Epithelial cell of proximal tubule (primary cell): ENCODE measurements around the gene MTMR12. TPM values are rescaled to one million over a fixed set of nuclear protein-coding genes. Genes with fewer than 3 reads are reported as not detected.

Source experiments
- DNase-seq: peaks from one replicate; pipeline ENCODE4 v3.0.0-alpha.2; 2011; ENCODE audit warnings: low read depth
- H3K4me3 ChIP-seq: 2 replicates; pipeline ENCODE4 v1.5.1; 2011; ENCODE audit warnings: low read depth, mild to moderate bottlenecking, low read length
- total RNA-seq: library from RNA; depleted of rRNA; stranded (reverse); fragments of >200 nt; gene quantifications from 2 replicates; pipeline ENCODE4 v1.2.3, GENCODE V29; 2015
- TF ChIP-seq, protein P1 (sequence below): conservative IDR thresholded peaks from 2 replicates; pipeline ENCODE4 v1.5.1; 2012; ENCODE audit warnings: low read depth, mild to moderate bottlenecking, low read length

The MTMR12 gene
- total RNA-seq, 1 donor from 2014 or later: 19.1 TPM

DNA sequence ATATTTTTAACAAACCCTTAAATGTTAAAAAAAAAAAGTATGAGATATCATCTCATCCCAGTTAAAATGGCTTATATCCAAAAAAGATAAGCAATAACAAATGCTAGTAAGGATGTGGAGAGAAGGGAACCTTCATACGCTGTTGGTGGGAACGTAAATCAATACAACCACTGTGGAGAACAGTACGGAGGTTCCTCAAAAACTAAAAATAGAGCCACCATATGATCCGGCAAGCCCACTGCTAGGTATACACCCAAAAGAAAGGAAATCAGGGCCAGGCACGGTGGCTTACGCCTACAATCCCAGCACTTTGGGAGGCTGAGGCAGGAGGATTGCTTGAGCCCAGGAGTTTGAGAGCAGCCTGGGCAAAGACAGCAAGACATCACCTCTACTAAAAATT is 3.0 kb downstream of the MTMR12 start:
- no peak for DNase-seq
- H3K4me3 ChIP-seq: no peak overlapping the region
- TF ChIP-seq, protein P1, sequence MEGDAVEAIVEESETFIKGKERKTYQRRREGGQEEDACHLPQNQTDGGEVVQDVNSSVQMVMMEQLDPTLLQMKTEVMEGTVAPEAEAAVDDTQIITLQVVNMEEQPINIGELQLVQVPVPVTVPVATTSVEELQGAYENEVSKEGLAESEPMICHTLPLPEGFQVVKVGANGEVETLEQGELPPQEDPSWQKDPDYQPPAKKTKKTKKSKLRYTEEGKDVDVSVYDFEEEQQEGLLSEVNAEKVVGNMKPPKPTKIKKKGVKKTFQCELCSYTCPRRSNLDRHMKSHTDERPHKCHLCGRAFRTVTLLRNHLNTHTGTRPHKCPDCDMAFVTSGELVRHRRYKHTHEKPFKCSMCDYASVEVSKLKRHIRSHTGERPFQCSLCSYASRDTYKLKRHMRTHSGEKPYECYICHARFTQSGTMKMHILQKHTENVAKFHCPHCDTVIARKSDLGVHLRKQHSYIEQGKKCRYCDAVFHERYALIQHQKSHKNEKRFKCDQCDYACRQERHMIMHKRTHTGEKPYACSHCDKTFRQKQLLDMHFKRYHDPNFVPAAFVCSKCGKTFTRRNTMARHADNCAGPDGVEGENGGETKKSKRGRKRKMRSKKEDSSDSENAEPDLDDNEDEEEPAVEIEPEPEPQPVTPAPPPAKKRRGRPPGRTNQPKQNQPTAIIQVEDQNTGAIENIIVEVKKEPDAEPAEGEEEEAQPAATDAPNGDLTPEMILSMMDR: no peak

DNA sequence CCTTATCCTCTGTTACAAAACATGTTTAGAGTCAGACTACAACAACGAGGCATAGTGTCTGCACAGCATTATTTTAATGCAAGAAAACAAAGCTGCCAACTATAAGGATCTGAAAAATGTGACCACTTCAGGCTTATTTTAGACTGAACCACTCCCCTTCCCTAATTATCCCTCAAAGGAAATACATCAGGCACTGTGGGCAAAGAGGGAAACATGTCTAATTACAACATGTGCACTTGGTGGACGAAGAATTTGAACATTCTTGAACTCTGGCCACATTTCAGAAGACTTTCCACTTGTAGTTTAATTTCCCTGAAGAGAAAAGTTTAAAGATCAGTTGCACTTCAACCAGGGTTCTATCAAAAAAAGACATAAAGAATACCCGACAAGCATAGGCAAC is 3.8 kb downstream of the MTMR12 start:
- no peak for DNase-seq
- TF ChIP-seq, protein P1: no peak
- H3K4me3 ChIP-seq: no peak overlapping the region

DNA sequence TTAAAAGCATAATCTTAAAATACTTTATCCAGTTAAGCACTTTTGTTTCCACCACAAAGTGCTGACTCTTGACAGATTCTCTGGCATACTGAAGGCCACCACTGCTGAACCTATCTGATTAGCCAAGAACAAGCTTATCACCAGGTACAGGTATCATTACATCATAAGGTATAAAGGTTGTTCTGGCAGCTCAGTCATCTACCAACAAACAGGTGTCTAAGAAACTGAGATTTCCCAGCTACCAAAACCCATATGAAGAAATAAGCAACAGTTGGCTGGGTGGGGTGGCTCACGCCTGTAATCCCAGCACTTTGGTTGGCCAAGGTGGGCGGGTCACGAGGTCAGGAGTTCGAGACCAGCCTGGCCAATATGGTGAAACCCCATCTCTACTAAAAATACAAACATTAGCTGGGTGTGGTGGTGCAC is 5.0 kb downstream of the MTMR12 start:
- DNase-seq: no peak
- TF ChIP-seq, protein P1: no peak
- no peak overlapping the region for H3K4me3 ChIP-seq

DNA sequence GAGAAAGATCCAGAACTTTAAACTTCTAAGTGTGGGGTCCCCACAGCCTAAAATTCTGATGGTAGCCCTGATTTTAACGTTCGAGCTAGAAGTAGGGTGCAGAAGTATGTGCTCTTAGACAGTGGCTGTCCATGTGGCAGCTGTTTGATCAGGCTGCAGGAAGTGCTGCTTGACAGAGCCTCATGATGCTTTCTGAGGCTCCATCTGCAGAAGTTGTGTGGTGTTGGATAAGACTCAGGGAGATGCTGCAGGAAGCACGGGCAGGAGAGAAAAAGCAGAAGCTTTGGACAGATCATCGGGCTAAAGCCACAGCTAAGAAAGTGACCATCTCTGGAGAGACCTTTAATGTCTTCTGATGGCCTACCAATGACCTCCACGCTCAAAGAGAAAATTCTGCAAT is 8.1 kb downstream of the MTMR12 start:
- DNase-seq: no peak
- no peak overlapping the region for H3K4me3 ChIP-seq
- TF ChIP-seq, protein P1: no peak

DNA sequence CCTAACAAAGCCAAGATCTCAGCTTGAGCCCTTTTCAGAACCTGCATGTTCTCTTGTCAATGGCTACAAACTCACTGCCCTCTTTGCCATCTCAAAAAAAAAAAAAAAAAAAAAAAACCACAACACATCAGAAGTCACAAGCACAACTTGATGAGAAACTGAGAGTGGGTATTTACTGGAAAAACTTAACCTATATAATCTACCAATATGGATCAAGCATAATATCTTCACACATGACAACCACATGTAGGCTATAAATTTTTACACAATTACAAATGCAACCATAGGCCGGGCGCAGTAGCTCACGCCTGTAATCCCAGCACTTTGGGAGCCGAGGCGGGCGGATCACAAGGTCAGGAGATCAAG is 9.0 kb downstream of the MTMR12 start:
- TF ChIP-seq, protein P1: no peak
- no peak for DNase-seq

DNA sequence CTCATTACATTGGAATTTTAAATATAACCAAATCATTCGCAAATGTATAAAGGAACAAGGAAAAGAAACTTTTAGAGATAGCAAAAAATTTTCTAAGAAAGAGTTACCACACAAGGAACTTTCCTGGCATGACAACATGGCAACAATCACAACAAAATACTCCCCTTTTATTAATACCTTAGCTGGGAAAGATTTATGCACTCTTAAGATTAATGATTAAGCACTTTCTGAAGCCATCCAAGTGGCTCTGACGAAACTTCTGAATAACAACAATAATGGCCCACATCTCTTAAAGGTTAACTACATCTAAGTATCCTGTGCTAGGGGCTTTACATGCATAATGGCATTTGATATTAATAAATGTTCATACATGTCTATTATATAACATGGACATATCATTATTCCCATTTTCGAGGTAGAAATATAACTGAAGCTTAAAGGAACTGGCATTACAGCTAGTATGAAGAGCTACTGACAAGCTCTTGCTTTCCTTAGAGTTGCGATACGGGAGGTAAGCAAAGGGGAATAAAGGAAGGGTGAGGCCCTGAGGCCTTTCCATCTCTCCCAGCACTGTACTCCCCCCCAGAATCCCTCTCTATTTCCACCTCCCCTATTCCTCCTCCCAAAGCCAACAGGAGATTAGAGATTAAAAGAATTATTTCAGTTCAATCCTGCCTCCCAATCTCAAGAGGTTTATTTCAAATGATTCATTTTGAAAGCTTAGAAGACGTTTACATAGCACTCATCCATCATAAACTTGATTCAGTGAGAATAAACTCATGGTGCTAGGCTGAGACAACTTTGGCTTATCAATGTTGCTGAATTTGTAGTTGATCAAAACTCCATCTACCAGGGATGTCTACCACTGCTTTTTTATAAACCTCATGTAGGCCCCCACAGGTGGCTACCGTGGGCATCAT is 9.6 kb downstream of the MTMR12 start:
- DNase-seq: peak; percentile 91
- H3K4me3 ChIP-seq: no peak overlapping the region
- TF ChIP-seq, protein P1: no peak

More for the DNA sequence above, 9.0 kb downstream of the MTMR12 start:
- H3K4me3 ChIP-seq: no peak overlapping the region

DNA sequence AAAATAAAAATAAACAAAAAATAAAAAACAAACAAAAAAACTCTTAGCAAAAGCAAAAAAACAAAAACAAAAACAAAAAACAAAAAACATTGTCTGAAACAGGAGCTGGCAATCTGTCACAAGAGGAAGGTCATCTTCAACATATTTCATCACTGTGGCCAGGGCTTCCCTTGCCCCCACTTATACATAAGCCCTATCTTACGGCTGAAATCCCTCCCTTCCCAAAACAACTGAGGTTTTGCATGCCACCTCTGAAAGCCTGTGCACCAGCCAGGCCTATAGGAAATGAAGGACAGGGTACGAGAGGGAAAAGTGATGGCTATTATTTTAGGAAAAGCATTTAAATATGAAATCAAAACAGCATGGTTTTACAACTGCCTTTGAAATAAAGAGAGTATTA is 10.8 kb downstream of the MTMR12 start:
- DNase-seq: no peak
- no peak overlapping the region for H3K4me3 ChIP-seq
- TF ChIP-seq, protein P1: no peak
